Stimulated activated CD8-positive, alpha-beta memory T cell treated with anti-CD3 and anti-CD28 coated beads, Interleukin-15, amount 100 ng/mL, for 48 hours (primary cell): ENCODE results near the gene PLEKHH2.
A peak's percentile ranks its signal among the peaks of the same experiment; 100 is the strongest.

Source experiments
- DNase-seq, 2 donors: peaks; one replicate each; pipeline ENCODE4 v3.0.0-alpha.2; 2020; ENCODE audit warnings: low read depth in 2 of 2

The PLEKHH2 gene

DNA sequence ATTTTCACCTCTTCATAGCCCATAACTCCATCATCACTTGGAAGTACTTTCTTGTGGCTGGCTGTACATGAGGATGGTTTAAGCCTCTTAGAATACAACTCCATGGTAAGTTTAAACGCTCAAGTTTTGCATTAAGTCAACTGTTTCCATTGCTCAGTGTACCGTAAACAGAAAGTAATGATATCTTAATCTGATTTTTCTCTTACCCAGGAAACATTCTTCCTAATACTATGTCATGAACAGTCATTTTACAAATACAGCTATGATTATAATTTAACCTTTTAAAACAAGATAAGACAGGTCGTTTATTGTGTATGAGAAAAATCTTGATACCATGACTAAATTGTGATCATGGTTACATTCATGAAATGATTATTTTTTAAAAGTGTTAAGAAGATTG is 125.2 kb downstream of the PLEKHH2 start:
- DNase-seq: no peak

GRCh38 chr2:43763091-43763490 is 126.0 kb downstream of the PLEKHH2 start:
- no peak for DNase-seq

GRCh38 chr2:43764086-43764705 is 127.1 kb downstream of the PLEKHH2 start:
- no peak for DNase-seq

- DNase-seq: no peak
Observed at GRCh38 chr2:43766006-43766405, 128.9 kb downstream of the PLEKHH2 start.

DNA sequence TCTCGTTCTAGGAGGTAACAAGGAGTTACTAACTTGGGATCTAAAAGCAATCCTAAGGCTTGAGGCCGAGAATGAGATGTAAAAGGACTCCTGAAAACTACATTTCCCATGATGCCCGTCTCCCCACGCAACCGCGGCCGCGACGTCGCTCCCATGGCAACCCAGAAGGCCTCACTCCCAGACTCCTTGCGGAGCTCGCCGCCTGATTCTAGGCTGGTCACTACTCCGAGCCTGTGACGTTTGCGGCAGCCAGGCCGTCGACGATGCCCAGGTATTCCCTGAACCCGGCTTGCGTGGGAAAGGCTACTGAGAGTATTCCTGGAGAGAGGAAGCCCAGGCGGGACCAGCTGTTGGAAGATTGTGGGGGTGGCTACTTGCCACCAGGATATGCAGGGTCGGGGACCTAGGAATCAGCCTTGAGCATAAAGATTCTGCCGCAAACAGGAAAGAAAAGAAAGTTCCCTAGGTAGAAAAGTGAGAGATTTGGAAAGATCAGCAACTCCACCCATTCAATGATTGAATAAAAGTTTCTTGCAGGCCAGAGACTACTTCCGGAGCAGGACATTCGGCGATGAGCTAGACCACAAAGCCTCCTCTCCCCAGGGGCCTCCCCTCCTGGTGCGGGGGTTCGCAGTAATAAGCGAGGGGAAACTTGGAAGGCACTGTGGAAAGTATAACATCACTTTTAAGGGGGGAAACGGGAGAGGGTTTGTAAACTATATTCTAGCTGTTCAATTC is 137.0 kb downstream of the PLEKHH2 start, which contains the start of gene DYNC2LI1:
Gene DYNC2LI1 (plus strand): TSS at position 164 of the 738 bp plus-strand sequence. CDS start 100 bp downstream, at position 264.
- DNase-seq: peak; percentile 75 to 80

- no peak for DNase-seq
Observed at GRCh38 chr2:43774617-43775016, 137.6 kb downstream of the PLEKHH2 start.

GRCh38 chr2:43776324-43776723 is 139.3 kb downstream of the PLEKHH2 start:
- DNase-seq: no peak

- peak; percentile 9 to 27 for DNase-seq
Observed at GRCh38 chr2:43777306-43777926, 140.4 kb downstream of the PLEKHH2 start.

GRCh38 chr2:43778233-43778632 is 141.2 kb downstream of the PLEKHH2 start:
- no peak for DNase-seq

GRCh38 chr2:43787895-43788294 is 150.8 kb downstream of the PLEKHH2 start:
- no peak for DNase-seq

DNA sequence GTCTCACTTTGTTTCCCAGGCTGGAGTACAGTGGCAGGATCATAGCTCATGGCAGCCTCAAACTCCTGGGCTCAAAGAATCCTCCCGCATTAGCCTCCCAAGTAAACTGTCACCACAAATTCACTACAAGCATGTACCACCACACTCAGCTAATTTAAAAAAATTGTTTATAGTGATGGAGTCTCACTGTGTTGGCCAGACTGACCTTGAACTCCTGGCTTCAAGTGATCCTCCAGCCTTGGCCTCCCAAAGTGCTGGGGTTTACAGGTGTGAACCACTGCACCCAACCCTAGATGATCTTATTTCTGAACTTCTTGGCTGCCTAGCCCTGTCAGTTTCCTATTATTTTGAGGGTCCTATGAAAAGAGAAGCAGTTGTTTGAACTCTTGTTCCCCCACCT is 151.6 kb downstream of the PLEKHH2 start:
- DNase-seq: no peak

DNA sequence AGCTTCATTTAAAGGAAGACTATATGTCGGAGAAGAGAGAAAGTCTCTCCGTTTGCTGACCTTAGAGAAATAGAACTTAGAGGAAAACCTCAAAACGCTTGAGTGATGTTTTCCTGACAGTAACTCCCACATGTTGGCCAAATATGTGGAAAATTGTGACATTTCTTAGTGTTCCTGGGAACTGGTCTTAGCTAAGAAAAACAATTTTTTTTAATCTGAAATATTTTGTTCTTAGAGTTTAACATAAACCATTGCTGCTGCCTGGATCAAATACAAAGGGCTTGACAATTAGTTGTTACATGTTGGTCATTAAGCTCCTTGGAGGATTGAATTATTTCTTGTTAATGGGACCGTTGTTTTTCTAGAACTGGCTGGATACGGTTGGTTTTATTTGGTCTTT is 153.1 kb downstream of the PLEKHH2 start:
- no peak for DNase-seq

- DNase-seq: no peak
Observed at GRCh38 chr2:43791035-43791765, 154.1 kb downstream of the PLEKHH2 start.

DNA sequence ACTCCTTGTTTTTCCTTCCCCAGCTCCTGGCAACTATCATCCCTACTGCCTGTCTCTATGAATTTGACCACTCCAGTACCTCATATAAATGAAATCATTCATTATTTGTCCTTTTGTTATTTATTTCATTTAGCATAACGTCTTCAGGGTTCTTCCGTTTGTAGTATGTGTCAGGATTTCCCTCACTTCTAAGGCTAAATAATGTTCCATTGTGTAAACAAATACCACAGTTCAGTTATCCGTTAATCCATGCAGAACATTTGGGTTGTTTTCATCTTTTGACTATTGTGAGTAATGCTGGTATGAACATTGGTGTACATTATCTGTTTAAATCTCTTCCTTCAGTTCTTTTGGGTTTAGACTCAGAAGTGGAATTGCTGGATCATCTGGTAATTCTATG is 155.6 kb downstream of the PLEKHH2 start:
- DNase-seq: no peak

DNA sequence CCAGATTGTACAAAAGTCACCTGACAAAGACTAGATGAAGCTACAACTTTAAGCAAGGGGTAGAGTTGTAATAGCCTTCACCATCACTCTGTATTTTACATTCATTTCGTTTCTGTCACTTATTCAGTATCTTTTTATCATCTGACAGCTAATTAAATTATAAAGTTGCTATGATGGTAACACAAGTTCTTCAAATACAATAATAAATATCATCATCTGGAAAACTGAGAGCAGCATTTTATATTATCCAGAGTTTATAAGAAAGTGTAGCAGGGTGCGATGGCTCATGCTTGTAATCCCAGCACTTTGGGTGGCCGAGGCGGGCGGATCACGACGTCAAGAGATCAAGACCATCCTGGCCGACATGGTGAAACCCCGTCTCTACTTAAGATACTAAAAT is 157.9 kb downstream of the PLEKHH2 start:
- no peak for DNase-seq

GRCh38 chr2:43796206-43796605 is 159.1 kb downstream of the PLEKHH2 start:
- no peak for DNase-seq

DNA sequence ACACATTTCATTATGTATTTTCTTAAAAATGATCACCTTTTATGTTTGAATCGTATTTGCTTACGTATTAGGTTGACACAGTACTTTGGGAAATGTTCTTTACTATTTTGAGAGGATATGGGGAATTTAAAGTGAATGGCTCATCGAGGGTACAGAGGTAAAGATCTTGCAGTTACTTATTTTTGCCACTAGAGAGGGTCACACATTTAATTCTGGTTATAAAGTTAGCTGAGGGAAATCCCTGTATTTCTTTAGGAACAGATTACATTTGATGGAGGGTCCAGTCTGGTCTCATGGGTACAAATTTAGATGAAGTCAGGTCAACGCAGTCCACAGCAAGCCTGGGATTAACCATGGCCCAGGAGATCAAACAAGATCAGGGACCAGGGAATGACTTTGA is 161.2 kb downstream of the PLEKHH2 start:
- no peak for DNase-seq

GRCh38 chr2:43800894-43801293 is 163.8 kb downstream of the PLEKHH2 start:
- DNase-seq: no peak

- no peak for DNase-seq
Observed at GRCh38 chr2:43802135-43802534, 165.1 kb downstream of the PLEKHH2 start.

DNA sequence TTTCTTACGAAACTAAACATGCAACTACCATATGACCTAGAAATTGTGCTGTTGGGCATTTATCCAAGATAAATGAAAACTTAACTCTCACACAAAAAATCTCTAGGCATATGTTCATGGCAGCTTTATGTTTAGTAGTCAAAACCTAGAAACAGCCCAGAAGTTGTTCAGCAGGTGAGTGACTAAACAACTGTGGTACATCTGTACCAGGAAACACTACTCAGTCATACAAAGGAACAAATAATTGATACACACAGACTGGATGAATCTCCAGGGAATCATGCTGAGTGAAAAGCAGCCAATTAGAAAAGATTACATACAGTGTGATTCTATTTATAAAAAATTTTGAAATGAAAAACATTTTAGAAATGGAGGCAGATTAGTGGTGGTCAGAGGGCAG is 166.1 kb downstream of the PLEKHH2 start:
- no peak for DNase-seq

DNA sequence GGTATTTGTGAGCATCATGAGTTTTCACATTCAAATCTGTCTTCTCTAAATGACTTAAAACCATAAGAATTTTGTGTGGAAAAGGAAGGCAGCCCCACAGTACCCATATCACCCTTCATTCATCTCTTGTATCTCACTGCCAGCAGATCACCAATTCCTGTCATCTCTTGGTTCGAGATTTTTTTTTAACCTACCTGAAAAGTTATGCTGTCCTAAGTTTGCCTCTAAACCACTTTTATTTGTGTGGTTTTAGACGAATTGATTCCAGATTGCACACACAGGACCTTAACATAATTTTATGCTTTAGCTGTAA is 169.6 kb downstream of the PLEKHH2 start:
- DNase-seq: no peak

DNA sequence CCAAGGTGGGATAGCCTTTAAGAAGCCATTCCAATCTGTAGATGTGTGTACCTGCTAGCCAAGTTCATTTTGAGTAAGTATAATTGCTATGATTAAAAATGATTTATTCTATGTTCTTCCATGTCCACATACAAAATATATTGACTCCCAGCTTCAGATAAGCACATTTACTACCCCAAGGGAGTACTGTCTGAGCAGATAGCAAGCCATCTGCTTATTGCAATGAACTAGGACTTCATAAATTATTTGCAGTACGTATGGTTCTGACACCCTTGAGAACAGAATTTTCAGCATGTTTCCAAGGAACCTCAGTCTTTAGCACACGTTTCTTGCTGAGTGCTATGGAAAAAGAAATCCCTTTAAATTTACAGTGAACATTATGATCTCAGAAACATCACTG is 173.4 kb downstream of the PLEKHH2 start:
- no peak for DNase-seq

- no peak for DNase-seq
Observed at GRCh38 chr2:43810888-43811287, 173.8 kb downstream of the PLEKHH2 start.
